OCI-LY3 (cell line): ENCODE data around the gene POLG2.

Experiments
- H2AFZ ChIP-seq: fragments of 200-600, 300-600 bp; shearing (Covaris generic); 2 replicates; pipeline ENCODE4 v1.6.0; 2014; ENCODE audit warnings: antibody characterized with exemption, low read depth, low read length
- H3K27ac ChIP-seq: fragments of 200-600, 300-600 bp; sonication (generic); 2 replicates; pipeline ENCODE4 v1.5.1; 2014; ENCODE audit warnings: mild to moderate bottlenecking, low read length, moderate library complexity, mixed read lengths
- H3K27me3 ChIP-seq: fragments of 200-600, 300-600 bp; sonication (generic); 2 replicates; pipeline ENCODE4 v1.6.1; 2014; ENCODE audit warnings: low read depth, low read length, mixed read lengths
- H3K36me3 ChIP-seq: fragments of 200-600, 300-600 bp; sonication (generic); replicated peaks from 2 replicates; pipeline ENCODE3; 2014; ENCODE audit warnings: low read depth, low read length, mixed read lengths
- H3K4me1 ChIP-seq: fragments of 300-600, 200-600 bp; sonication (generic); 2 replicates; pipeline ENCODE4 v1.6.1; 2014; ENCODE audit warnings: low read length, mixed read lengths
- H3K4me2 ChIP-seq: fragments of 200-600, 300-600 bp; sonication (generic); 2 replicates; pipeline ENCODE4 v1.6.1; 2014; ENCODE audit warnings: low read length, mixed read lengths
- H3K4me3 ChIP-seq: fragments of 300-600, 200-600 bp; sonication (generic); 2 replicates; pipeline ENCODE4 v1.5.1; 2014; ENCODE audit warnings: antibody characterized with exemption, mild to moderate bottlenecking, low read length, moderate library complexity
- H3K79me2 ChIP-seq: fragments of 300-600, 200-600 bp; shearing (Covaris generic); 2 replicates; pipeline ENCODE4 v1.6.1; 2014; ENCODE audit warnings: mild to moderate bottlenecking, low read length, mixed read lengths
- H3K9ac ChIP-seq: fragments of 300-600, 200-600 bp; shearing (Covaris generic); 2 replicates; pipeline ENCODE4 v1.6.0; 2014; ENCODE audit warnings: mild to moderate bottlenecking, low read length, moderate library complexity
- H3K9me3 ChIP-seq: fragments of 200-600, 300-600 bp; shearing (Covaris generic); 2 replicates; pipeline ENCODE4 v1.6.1; 2014; ENCODE audit warnings: low read length, mixed read lengths; ENCODE audit not compliant: insufficient read depth
- H4K20me1 ChIP-seq: fragments of 200-600, 300-600 bp; sonication (generic); 2 replicates; pipeline ENCODE4 v1.6.1; 2016; ENCODE audit warnings: low read length, mixed read lengths; ENCODE audit not compliant: insufficient read depth
- EZH2phosphoT487 ChIP-seq: fragments of 200-600 bp; shearing (Covaris generic); IDR thresholded peaks from 2 replicates; pipeline ENCODE4 v1.6.1; 2018; ENCODE audit warnings: antibody characterized with exemption, mixed run types, low read depth
- TF ChIP-seq, protein P1 (sequence below): fragments of 200-600, 300-600 bp; sonication (generic); IDR thresholded peaks from 2 replicates; pipeline ENCODE4 v1.5.1; 2014; ENCODE audit warnings: antibody characterized with exemption, low read length, low read depth

The POLG2 gene

DNA sequence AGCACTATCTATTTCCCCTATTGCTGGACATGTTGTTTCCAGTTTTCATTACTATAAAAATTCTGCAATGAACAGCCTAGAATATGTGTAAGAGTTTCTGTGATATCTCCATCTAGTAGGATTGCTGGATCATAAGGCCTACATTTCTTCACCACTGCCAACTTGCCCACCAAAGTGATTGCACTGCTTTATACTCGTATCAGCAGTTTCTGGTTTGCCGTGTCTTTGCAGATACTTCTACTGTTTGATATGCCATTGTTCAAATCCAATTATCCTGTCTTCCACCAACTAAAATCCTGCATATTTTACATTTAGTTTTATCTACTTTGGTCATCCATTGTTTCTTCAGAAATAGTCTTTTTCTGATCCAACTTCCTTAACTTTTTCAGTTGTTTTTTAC, 31.1 kb upstream of the POLG2 start:
- TF ChIP-seq, protein P1, sequence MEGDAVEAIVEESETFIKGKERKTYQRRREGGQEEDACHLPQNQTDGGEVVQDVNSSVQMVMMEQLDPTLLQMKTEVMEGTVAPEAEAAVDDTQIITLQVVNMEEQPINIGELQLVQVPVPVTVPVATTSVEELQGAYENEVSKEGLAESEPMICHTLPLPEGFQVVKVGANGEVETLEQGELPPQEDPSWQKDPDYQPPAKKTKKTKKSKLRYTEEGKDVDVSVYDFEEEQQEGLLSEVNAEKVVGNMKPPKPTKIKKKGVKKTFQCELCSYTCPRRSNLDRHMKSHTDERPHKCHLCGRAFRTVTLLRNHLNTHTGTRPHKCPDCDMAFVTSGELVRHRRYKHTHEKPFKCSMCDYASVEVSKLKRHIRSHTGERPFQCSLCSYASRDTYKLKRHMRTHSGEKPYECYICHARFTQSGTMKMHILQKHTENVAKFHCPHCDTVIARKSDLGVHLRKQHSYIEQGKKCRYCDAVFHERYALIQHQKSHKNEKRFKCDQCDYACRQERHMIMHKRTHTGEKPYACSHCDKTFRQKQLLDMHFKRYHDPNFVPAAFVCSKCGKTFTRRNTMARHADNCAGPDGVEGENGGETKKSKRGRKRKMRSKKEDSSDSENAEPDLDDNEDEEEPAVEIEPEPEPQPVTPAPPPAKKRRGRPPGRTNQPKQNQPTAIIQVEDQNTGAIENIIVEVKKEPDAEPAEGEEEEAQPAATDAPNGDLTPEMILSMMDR, result no peak
- no peak for TF ChIP-seq EZH2phosphoT487
- Histone ChIP-seq H3K27me3 (no peaks in the 10 kb centered on the region), H3K4me1 (no peaks in the 10 kb centered on the region), H3K36me3 (peaks cover 69% of the 10 kb centered on the region), H3K4me2 (no peak overlapping the region), H3K9ac (no peak overlapping the region), H3K27ac (no peak overlapping the region), H4K20me1 (no peaks in the 10 kb centered on the region), H3K9me3 (no peaks in the 10 kb centered on the region), H3K79me2 (no peaks in the 10 kb centered on the region), H3K4me3 (no peak overlapping the region), H2AFZ (no peak overlapping the region)

DNA sequence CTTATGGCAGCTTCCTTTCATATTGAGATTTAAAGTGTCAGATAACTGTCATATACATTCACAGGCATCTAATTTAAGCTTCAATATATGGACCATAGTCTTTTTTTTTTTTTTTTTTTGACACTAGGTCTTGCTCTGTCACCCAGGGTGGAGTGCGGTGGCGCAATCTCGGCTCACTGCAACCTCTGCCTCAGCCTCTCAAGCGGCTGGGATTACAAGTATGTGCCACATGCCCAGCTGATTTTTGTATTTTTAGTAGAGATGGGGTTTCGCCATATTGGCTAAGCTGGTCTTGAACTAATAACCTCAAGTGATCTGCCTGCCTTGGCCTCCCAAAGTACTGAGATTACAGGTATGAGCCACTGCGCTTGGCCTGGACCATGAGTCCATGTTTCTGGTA, 23.5 kb upstream of the POLG2 start:
- H3K4me2 ChIP-seq, result no peak overlapping the region
- H3K27ac ChIP-seq, result no peak overlapping the region
- no peaks in the 10 kb centered on the region for H3K79me2 ChIP-seq
- TF ChIP-seq, protein P1, result no peak
- no peak for TF ChIP-seq EZH2phosphoT487
- H2AFZ ChIP-seq, result no peak overlapping the region
- H3K4me1 ChIP-seq, result no peaks in the 10 kb centered on the region
- no peaks in the 10 kb centered on the region for H3K9me3 ChIP-seq
- H3K27me3 ChIP-seq, result no peaks in the 10 kb centered on the region
- peaks cover 46% of the 10 kb centered on the region for H3K36me3 ChIP-seq
- H3K9ac ChIP-seq, result no peak overlapping the region
- H3K4me3 ChIP-seq, result no peak overlapping the region
- 0 out of 2 replicates have a peak, but pooled peaks cover 7% of the 10 kb centered on the region for H4K20me1 ChIP-seq

DNA sequence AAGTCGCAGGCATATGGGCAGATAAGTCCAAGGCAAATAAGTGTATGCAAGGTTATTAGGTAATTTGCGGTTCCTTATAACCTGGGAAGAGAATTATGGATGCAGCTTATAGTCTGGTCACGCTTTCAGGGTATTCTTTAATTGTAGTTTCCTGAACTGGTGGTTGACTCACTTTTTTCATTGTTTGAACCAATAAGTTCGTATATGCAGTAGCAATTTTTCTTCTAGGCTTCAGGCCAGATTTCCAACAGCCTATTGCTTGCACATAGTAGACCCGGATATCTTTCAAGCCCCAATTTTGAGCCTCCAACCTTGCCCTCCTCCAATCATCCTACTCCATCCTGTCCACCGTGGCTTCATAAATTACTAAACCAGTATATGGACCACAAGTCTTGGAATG, 22.7 kb upstream of the POLG2 start:
- Histone ChIP-seq H3K27ac (no peak overlapping the region), H3K4me2 (no peak overlapping the region), H3K79me2 (no peaks in the 10 kb centered on the region), H2AFZ (no peak overlapping the region), H3K9ac (no peak overlapping the region), H3K27me3 (no peaks in the 10 kb centered on the region), H3K36me3 (peaks cover 51% of the 10 kb centered on the region), H3K4me1 (no peaks in the 10 kb centered on the region), H3K9me3 (no peaks in the 10 kb centered on the region), H3K4me3 (no peak overlapping the region), H4K20me1 (0 out of 2 replicates have a peak, but pooled peaks cover 7% of the 10 kb centered on the region)
- TF ChIP-seq, protein P1, result no peak
- no peak for TF ChIP-seq EZH2phosphoT487

DNA sequence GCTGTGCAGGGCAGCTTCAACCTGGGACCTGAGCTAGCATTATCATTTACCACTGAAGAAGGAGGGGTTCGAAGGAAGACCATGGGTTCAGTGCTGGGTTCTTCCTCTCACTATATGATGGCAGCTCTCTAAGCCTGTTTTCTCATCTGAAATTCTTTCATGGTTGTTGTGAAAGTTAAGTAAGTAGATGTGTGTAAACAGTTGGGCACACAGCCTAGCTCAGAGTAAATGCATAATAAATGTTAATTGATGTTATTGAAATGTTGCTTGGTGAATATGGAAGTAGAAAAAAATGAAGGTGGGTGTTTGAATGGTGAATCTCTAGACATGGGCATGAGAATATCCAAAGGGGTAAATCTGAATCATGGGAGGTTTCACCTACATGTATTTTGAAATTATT, 19.0 kb upstream of the POLG2 start:
- Histone ChIP-seq H3K36me3 (peaks cover 58% of the 10 kb centered on the region), H3K4me2 (no peak overlapping the region), H3K27ac (no peak overlapping the region), H3K9me3 (no peaks in the 10 kb centered on the region), H4K20me1 (0 out of 2 replicates have a peak, but pooled peaks cover 7% of the 10 kb centered on the region), H2AFZ (no peak overlapping the region), H3K4me1 (no peaks in the 10 kb centered on the region), H3K9ac (no peak overlapping the region), H3K79me2 (peaks cover 8% of the 10 kb centered on the region), H3K27me3 (no peaks in the 10 kb centered on the region), H3K4me3 (no peak overlapping the region)
- TF ChIP-seq EZH2phosphoT487, result no peak
- TF ChIP-seq, protein P1, result no peak
